GM21526 (cell line): ENCODE results near the gene MIF4GD.
"Not testable (repeated sequence)": the region's sequence is repeated elsewhere in the genome, so short reads cannot be mapped to it uniquely, and the experiment has no call there.

Source experiments
- ATAC-seq: cut with Tn5 transposase; IDR thresholded peaks from one replicate; pipeline ENCODE4 v1.9.1; 2021; ENCODE audit warnings: moderate library complexity; ENCODE audit not compliant: unreplicated experiment, low FRiP score

The MIF4GD gene

GRCh38 chr17:75262112-75262606, 8.9 kb downstream of the MIF4GD start:
- no peak for ATAC-seq

- peak; percentile 73 for ATAC-seq
Measured at GRCh38 chr17:75261336-75262111, 9.5 kb downstream of the MIF4GD start, which contains the start of the genes GGA3 and MRPS7. GGA3 (minus strand) TSS chr17:75261606; CDS start chr17:75261587, 19 bp downstream. MRPS7 (plus strand) TSS chr17:75261879; CDS start chr17:75261901, 22 bp downstream.

- peak; percentile 20 for ATAC-seq
Measured at GRCh38 chr17:75260641-75261335, 10.2 kb downstream of the MIF4GD start.

- not testable (repeated sequence) for ATAC-seq
Measured at GRCh38 chr17:75257228-75257627, 13.8 kb downstream of the MIF4GD start.

GRCh38 chr17:75255954-75256698, 14.9 kb downstream of the MIF4GD start:
- not testable (repeated sequence) for ATAC-seq

- ATAC-seq = no peak
Measured at GRCh38 chr17:75252039-75252816, 18.8 kb downstream of the MIF4GD start.

- ATAC-seq = peak; percentile 89
Measured at GRCh38 chr17:75250009-75250471, 21.0 kb downstream of the MIF4GD start.

- ATAC-seq = no peak
Measured at GRCh38 chr17:75249564-75249963, 21.5 kb downstream of the MIF4GD start.

- ATAC-seq = no peak
Measured at GRCh38 chr17:75246404-75246803, 24.6 kb downstream of the MIF4GD start.

GRCh38 chr17:75245011-75245410, 26.0 kb downstream of the MIF4GD start:
- ATAC-seq = no peak

- no peak for ATAC-seq
Measured at GRCh38 chr17:75244133-75244866, 26.7 kb downstream of the MIF4GD start.

- ATAC-seq = no peak
Measured at GRCh38 chr17:75242461-75243042, 28.5 kb downstream of the MIF4GD start.

GRCh38 chr17:75241996-75242460, 29.0 kb downstream of the MIF4GD start:
- ATAC-seq = no peak

GRCh38 chr17:75241502-75241901, 29.5 kb downstream of the MIF4GD start:
- ATAC-seq = no peak

- ATAC-seq = no peak
Measured at GRCh38 chr17:75241143-75241430, 29.9 kb downstream of the MIF4GD start.

- ATAC-seq = no peak
Measured at GRCh38 chr17:75240394-75241142, 30.5 kb downstream of the MIF4GD start.

GRCh38 chr17:75239778-75240393, 31.1 kb downstream of the MIF4GD start:
- no peak for ATAC-seq

GRCh38 chr17:75239214-75239613, 31.8 kb downstream of the MIF4GD start:
- ATAC-seq = no peak
